ENCODE data around the gene RNF38. TPM values are rescaled to one million over a fixed set of nuclear protein-coding genes. Genes with fewer than 3 reads are reported as not detected.
A peak's percentile ranks its signal among the peaks of the same experiment; 100 is the strongest.
"Not testable (repeated sequence)": the region's sequence is repeated elsewhere in the genome, so short reads cannot be mapped to it uniquely, and the experiment has no call there.

RNF38 gene
- total RNA-seq, 1 donor from 2014 or later = 30.2 TPM

GRCh38 chr9:36322462-36322861 lies 77.6 kb downstream of the RNF38 start:
- no peak overlapping the region for H3K4me3 Mint-ChIP-seq (ENCODE audit: unreplicated experiment)
- no peaks in the 10 kb centered on the region for H3K36me3 Mint-ChIP-seq (ENCODE audit: unreplicated experiment)
- H3K27ac Mint-ChIP-seq (ENCODE audit: unreplicated experiment) = no peak overlapping the region
- peaks cover 7% of the 10 kb centered on the region for H3K9me3 Mint-ChIP-seq (ENCODE audit: unreplicated experiment)
- peaks cover 20% of the 10 kb centered on the region for H3K4me1 Mint-ChIP-seq (ENCODE audit: unreplicated experiment)
- H3K27me3 Mint-ChIP-seq (ENCODE audit: unreplicated experiment) = no peaks in the 10 kb centered on the region
- no peak for TF ChIP-seq CTCF (IDR thresholded peaks at IDR 0.05)
- no peak for DNase-seq (ENCODE audit: extremely low spot score, unreplicated experiment)

- not testable (repeated sequence) for H3K27me3 Mint-ChIP-seq (ENCODE audit: unreplicated experiment); H3K27ac Mint-ChIP-seq (ENCODE audit: unreplicated experiment); H3K36me3 Mint-ChIP-seq (ENCODE audit: unreplicated experiment); H3K9me3 Mint-ChIP-seq (ENCODE audit: unreplicated experiment); DNase-seq (ENCODE audit: extremely low spot score, unreplicated experiment); H3K4me3 Mint-ChIP-seq (ENCODE audit: unreplicated experiment)
- H3K4me1 Mint-ChIP-seq (ENCODE audit: unreplicated experiment) = peaks cover 18% of the 10 kb centered on the region
Measured at GRCh38 chr9:36321903-36322302, 78.2 kb downstream of the RNF38 start.

- Mint-ChIP-seq H3K9me3 (ENCODE audit: unreplicated experiment) (peaks cover 7% of the 10 kb centered on the region), H3K4me3 (ENCODE audit: unreplicated experiment) (no peak overlapping the region), H3K27me3 (ENCODE audit: unreplicated experiment) (no peaks in the 10 kb centered on the region), H3K36me3 (ENCODE audit: unreplicated experiment) (no peaks in the 10 kb centered on the region), H3K4me1 (ENCODE audit: unreplicated experiment) (peaks cover 25% of the 10 kb centered on the region), H3K27ac (ENCODE audit: unreplicated experiment) (no peak overlapping the region)
- DNase-seq (ENCODE audit: extremely low spot score, unreplicated experiment) = no peak
- no peak for TF ChIP-seq CTCF (IDR thresholded peaks at IDR 0.05)
Measured at GRCh38 chr9:36320466-36320865, 79.6 kb downstream of the RNF38 start.

GRCh38 chr9:36319806-36320205 lies 80.3 kb downstream of the RNF38 start:
- no peak for TF ChIP-seq CTCF (IDR thresholded peaks at IDR 0.05)
- H3K4me3 Mint-ChIP-seq (ENCODE audit: unreplicated experiment) = no peak overlapping the region
- no peak for DNase-seq (ENCODE audit: extremely low spot score, unreplicated experiment)
- no peaks in the 10 kb centered on the region for H3K36me3 Mint-ChIP-seq (ENCODE audit: unreplicated experiment)
- peak overlapping the region; percentile 77 for H3K27ac Mint-ChIP-seq (ENCODE audit: unreplicated experiment)
- H3K9me3 Mint-ChIP-seq (ENCODE audit: unreplicated experiment) = peaks cover 7% of the 10 kb centered on the region
- no peaks in the 10 kb centered on the region for H3K27me3 Mint-ChIP-seq (ENCODE audit: unreplicated experiment)
- H3K4me1 Mint-ChIP-seq (ENCODE audit: unreplicated experiment) = peaks cover 26% of the 10 kb centered on the region

- Mint-ChIP-seq H3K27ac (ENCODE audit: unreplicated experiment) (peak overlapping the region; percentile 77), H3K4me1 (ENCODE audit: unreplicated experiment) (peaks cover 26% of the 10 kb centered on the region), H3K27me3 (ENCODE audit: unreplicated experiment) (no peaks in the 10 kb centered on the region), H3K9me3 (ENCODE audit: unreplicated experiment) (peaks cover 7% of the 10 kb centered on the region), H3K4me3 (ENCODE audit: unreplicated experiment) (no peak overlapping the region), H3K36me3 (ENCODE audit: unreplicated experiment) (no peaks in the 10 kb centered on the region)
- no peak for DNase-seq (ENCODE audit: extremely low spot score, unreplicated experiment)
- no peak for TF ChIP-seq CTCF (IDR thresholded peaks at IDR 0.05)
Measured at GRCh38 chr9:36319183-36319582, 80.9 kb downstream of the RNF38 start.

- Mint-ChIP-seq H3K36me3 (ENCODE audit: unreplicated experiment) (no peaks in the 10 kb centered on the region), H3K4me3 (ENCODE audit: unreplicated experiment) (no peak overlapping the region), H3K27me3 (ENCODE audit: unreplicated experiment) (no peaks in the 10 kb centered on the region), H3K4me1 (ENCODE audit: unreplicated experiment) (peaks cover 27% of the 10 kb centered on the region), H3K9me3 (ENCODE audit: unreplicated experiment) (peaks cover 7% of the 10 kb centered on the region), H3K27ac (ENCODE audit: unreplicated experiment) (peak overlapping the region; percentile 28)
- DNase-seq (ENCODE audit: extremely low spot score, unreplicated experiment) = no peak
- TF ChIP-seq CTCF (IDR thresholded peaks at IDR 0.05) = no peak
Measured at GRCh38 chr9:36318212-36318802, 81.8 kb downstream of the RNF38 start.

Data from osteocyte (in vitro differentiated cells).